ENCODE measurements around the gene COL20A1. TPM values are rescaled to one million over a fixed set of nuclear protein-coding genes. Genes with fewer than 3 reads are reported as not detected.

Gene COL20A1
- total and polyA plus RNA-seq, 5 donors: not detected

GRCh38 chr20:63319164-63320040 lies 26.4 kb downstream of the COL20A1 start:
- no peaks in the 10 kb centered on the region for H3K27me3 ChIP-seq (ENCODE audit: control insufficient read depth, insufficient read depth)
- H3K27ac ChIP-seq (ENCODE audit: low read length): no peak overlapping the region
- no peak for ATAC-seq
- peak in 1 of 3 donors; percentile 29 for DNase-seq
- H3K4me3 ChIP-seq (ENCODE audit: low read length): no peak overlapping the region
- no peaks in the 10 kb centered on the region for H3K4me1 ChIP-seq (ENCODE audit: control insufficient read depth, insufficient read depth, low read length)
- WGBS: 83% methylated on average over 25 of the region's 25 CpGs
- H3K9me3 ChIP-seq (ENCODE audit: control insufficient read depth, low read length): no peaks in the 10 kb centered on the region
- intact Hi-C loops (cut with DNase I): no loop called here

GRCh38 chr20:63320041-63320511 lies 27.1 kb downstream of the COL20A1 start:
- H3K4me1 ChIP-seq (ENCODE audit: control insufficient read depth, insufficient read depth, low read length): no peaks in the 10 kb centered on the region
- H3K9me3 ChIP-seq (ENCODE audit: control insufficient read depth, low read length): no peaks in the 10 kb centered on the region
- no peak overlapping the region for H3K4me3 ChIP-seq (ENCODE audit: low read length)
- ATAC-seq (no peak), DNase-seq (peak in 1 of 3 donors; percentile 36)
- intact Hi-C loops (cut with DNase I): no loop called here
- 83% methylated on average over 23 of the region's 23 CpGs for WGBS
- no peak overlapping the region for H3K27ac ChIP-seq (ENCODE audit: low read length)
- no peaks in the 10 kb centered on the region for H3K27me3 ChIP-seq (ENCODE audit: control insufficient read depth, insufficient read depth)

GRCh38 chr20:63320616-63321147 lies 27.7 kb downstream of the COL20A1 start:
- intact Hi-C loops (cut with DNase I): no loop called here
- WGBS: 77% methylated on average over 10 of the region's 10 CpGs
- Histone ChIP-seq H3K4me1 (ENCODE audit: control insufficient read depth, insufficient read depth, low read length) (no peaks in the 10 kb centered on the region), H3K27ac (ENCODE audit: low read length) (no peak overlapping the region), H3K27me3 (ENCODE audit: control insufficient read depth, insufficient read depth) (no peaks in the 10 kb centered on the region), H3K9me3 (ENCODE audit: control insufficient read depth, low read length) (no peaks in the 10 kb centered on the region), H3K4me3 (ENCODE audit: low read length) (no peak overlapping the region)
- peak in 1 of 3 donors; percentile 54 for DNase-seq
- ATAC-seq: no peak

DNA sequence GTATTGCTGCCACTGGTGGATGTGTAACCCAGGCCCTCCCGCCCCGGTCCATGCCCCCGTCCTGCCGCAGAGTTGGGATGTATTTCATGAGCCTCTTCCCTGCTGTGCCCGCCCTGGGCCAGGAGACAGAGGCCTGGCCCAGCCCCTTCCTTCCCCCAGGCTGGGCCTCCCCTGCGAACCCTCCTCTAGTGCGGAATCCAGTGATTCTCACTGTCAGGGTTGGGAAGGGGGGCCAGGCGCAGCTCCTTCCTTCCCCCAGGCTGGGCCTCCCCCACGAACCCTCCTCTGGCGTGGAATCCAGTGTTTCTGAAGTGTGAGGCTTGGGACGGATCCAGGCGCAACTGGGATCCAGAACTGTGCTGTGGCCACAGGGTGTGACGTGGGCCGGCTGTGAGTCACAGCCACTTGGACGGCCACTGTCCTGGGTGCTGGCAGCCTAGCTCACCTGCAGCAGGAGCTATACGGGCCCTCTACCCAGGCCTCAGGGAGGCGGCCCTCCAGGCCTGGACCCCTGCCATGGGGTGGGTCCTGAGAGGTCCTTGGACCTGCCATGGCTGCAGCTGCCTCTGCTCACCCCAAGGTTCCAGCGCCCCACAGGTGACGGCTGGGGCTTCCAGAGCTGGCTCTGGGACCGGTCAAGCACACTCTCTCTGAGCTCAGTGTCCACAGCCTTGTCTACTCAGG lies 28.3 kb downstream of the COL20A1 start:
- Histone ChIP-seq H3K4me3 (ENCODE audit: low read length) (no peak overlapping the region), H3K4me1 (ENCODE audit: control insufficient read depth, insufficient read depth, low read length) (no peaks in the 10 kb centered on the region), H3K27me3 (ENCODE audit: control insufficient read depth, insufficient read depth) (no peaks in the 10 kb centered on the region), H3K9me3 (ENCODE audit: control insufficient read depth, low read length) (no peaks in the 10 kb centered on the region), H3K27ac (ENCODE audit: low read length) (no peak overlapping the region)
- DNase-seq (peak; percentile 91 to 94 (median 92)), ATAC-seq (peak; percentile 86 to 88)
- intact Hi-C loops (cut with DNase I): no loop called here
- 32% methylated on average over 20 of the region's 20 CpGs for WGBS

DNA sequence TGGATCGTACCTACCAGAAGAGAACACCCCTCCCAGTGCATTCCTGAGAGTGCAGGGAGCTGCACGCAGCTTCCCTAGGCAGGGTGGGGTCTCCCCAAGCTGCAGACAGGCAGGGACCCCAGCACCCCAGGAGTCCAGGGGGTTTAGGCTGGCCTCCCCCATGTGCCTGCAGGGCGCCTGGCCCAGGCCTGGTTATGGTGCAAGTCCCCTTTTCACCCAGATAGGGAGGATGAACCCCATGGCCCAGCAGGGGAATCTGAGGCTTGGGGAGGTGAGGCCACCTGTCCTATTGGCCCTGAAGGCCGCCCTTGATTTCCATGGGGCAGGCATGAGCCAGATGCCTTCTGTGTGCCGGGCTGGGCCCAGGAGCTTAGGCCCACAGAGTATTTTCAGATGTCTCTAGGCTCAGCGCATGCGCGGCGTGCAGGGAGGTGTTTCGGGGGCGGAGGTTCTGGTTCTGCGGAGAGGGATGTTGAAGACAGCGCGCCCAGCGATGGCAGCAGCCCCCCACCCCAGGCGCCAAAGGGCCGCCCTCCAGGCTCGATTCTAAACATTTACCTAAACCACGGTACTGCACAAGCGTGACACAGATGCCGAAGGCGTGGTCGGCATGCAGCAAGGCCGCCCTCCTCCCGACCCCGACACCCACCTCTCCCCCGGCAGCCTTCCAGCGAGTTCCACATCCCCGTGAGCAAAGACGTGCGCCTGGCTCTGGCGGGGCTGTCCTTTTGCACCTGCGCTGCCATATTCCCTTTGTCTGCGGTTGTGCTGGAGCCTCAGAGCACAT lies 29.4 kb downstream of the COL20A1 start:
- ATAC-seq: no peak
- peak in 1 of 3 donors; percentile 53 for DNase-seq
- H3K9me3 ChIP-seq (ENCODE audit: control insufficient read depth, low read length): no peaks in the 10 kb centered on the region
- intact Hi-C loops (cut with DNase I): no loop called here
- 64% methylated on average over 34 of the region's 34 CpGs for WGBS
- H3K27me3 ChIP-seq (ENCODE audit: control insufficient read depth, insufficient read depth): no peaks in the 10 kb centered on the region
- H3K4me3 ChIP-seq (ENCODE audit: low read length): no peak overlapping the region
- H3K27ac ChIP-seq (ENCODE audit: low read length): no peak overlapping the region
- H3K4me1 ChIP-seq (ENCODE audit: control insufficient read depth, insufficient read depth, low read length): no peaks in the 10 kb centered on the region

DNA sequence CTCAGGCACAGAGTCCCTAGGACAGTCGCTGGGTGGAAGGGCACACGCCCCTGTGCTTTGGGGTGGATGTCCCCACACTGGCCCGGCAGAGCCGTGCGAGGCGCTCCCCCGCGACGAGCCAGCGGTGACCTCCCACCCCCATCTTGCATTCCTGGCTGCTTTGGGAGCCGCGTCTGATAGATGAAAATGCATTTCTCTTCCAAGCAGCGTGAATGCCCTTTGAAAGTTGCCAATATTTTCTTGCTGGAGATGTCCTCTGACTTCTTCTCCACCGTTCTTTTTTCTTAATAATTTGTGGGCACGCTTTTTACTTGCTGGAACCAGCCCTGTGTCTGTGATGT lies 29.9 kb downstream of the COL20A1 start:
- Histone ChIP-seq H3K4me1 (ENCODE audit: control insufficient read depth, insufficient read depth, low read length) (no peaks in the 10 kb centered on the region), H3K27me3 (ENCODE audit: control insufficient read depth, insufficient read depth) (no peaks in the 10 kb centered on the region), H3K9me3 (ENCODE audit: control insufficient read depth, low read length) (no peaks in the 10 kb centered on the region), H3K27ac (ENCODE audit: low read length) (no peak overlapping the region), H3K4me3 (ENCODE audit: low read length) (no peak overlapping the region)
- ATAC-seq (no peak), DNase-seq (peak in 1 of 3 donors; percentile 45)
- intact Hi-C loops (cut with DNase I): no loop called here
- 24% methylated on average over 15 of the region's 15 CpGs for WGBS

DNA sequence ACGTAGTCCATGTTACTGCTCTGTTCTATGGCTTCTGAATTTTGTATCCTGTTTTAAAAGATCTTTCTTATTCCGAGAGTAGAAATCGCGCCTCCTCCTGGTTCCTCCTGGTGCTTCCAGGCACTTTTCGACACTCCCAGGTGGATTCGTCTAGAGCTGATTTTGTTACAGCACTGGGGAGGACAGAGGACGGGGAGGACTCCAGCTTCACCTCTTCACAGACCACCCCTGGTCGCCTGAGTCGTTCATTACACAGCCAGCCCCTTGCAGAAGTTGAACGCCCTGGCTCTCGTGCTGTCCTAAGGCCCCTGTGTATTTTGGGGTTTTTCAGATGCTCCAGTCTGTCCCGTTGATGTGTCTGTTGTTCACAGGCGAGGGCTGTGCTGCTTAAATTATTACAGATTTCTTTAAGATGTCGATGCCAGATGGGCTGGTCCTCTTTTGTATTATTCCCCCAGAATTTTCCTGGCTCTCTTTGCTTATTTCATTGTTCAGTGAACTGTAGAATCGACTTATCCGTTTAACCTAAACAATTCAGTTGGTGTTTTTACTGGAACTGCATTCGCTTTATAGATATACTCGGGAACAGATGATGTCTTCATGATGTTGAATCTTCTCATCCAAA lies 30.5 kb downstream of the COL20A1 start:
- ATAC-seq (no peak), DNase-seq (peak in 1 of 3 donors; percentile 9)
- intact Hi-C loops (cut with DNase I): no loop called here
- no peak overlapping the region for H3K4me3 ChIP-seq (ENCODE audit: low read length)
- no peaks in the 10 kb centered on the region for H3K4me1 ChIP-seq (ENCODE audit: control insufficient read depth, insufficient read depth, low read length)
- no peak overlapping the region for H3K27ac ChIP-seq (ENCODE audit: low read length)
- WGBS: 61% methylated on average over 18 of the region's 18 CpGs
- H3K9me3 ChIP-seq (ENCODE audit: control insufficient read depth, low read length): no peaks in the 10 kb centered on the region
- H3K27me3 ChIP-seq (ENCODE audit: control insufficient read depth, insufficient read depth): no peaks in the 10 kb centered on the region

GRCh38 chr20:63325021-63325471 lies 32.1 kb downstream of the COL20A1 start:
- Histone ChIP-seq H3K4me3 (ENCODE audit: low read length) (no peak overlapping the region), H3K27me3 (ENCODE audit: control insufficient read depth, insufficient read depth) (no peaks in the 10 kb centered on the region), H3K9me3 (ENCODE audit: control insufficient read depth, low read length) (no peaks in the 10 kb centered on the region), H3K27ac (ENCODE audit: low read length) (no peak overlapping the region), H3K4me1 (ENCODE audit: control insufficient read depth, insufficient read depth, low read length) (no peaks in the 10 kb centered on the region)
- peak in 1 of 3 donors; percentile 24 for DNase-seq
- intact Hi-C loops (cut with DNase I): no loop called here
- no peak for ATAC-seq
- 91% methylated on average over 10 of the region's 10 CpGs for WGBS

- no peak for ATAC-seq
- DNase-seq: peak in 1 of 3 donors; percentile 24
- H3K27ac ChIP-seq (ENCODE audit: low read length): no peak overlapping the region
- H3K4me1 ChIP-seq (ENCODE audit: control insufficient read depth, insufficient read depth, low read length): no peaks in the 10 kb centered on the region
- H3K27me3 ChIP-seq (ENCODE audit: control insufficient read depth, insufficient read depth): no peaks in the 10 kb centered on the region
- intact Hi-C loops (cut with DNase I): no loop called here
- 91% methylated on average over 8 of the region's 8 CpGs for WGBS
- no peak overlapping the region for H3K4me3 ChIP-seq (ENCODE audit: low read length)
- H3K9me3 ChIP-seq (ENCODE audit: control insufficient read depth, low read length): no peaks in the 10 kb centered on the region
Measured at GRCh38 chr20:63325554-63326313, 32.7 kb downstream of the COL20A1 start.
